ENCODE results near the gene TSPAN4.

The TSPAN4 gene

DNA sequence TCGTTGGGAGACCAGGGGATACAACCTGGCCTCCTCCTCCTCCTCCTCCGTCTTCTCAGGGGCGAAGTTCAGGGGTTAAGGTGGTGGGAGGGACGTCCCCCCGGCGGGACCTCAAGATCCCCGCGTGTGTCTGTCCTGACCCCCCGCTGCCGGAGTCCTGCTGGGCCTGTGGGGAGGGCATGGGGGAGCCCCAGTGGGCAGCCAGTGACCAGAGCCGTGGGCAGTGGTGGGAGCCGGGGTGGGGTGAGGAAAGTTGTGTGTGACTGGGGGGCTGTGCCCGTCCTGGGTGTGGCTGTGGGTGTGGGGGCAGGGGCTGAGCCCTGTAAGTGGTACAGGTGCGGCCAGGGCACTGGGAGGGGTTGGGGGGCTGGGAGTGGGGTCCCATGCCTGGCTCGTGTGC lies 10.1 kb downstream of the TSPAN4 start:
- TF ChIP-seq ZNF274 (IDR thresholded peaks at IDR 0.05; ENCODE audit: low read depth, low read length): no peak

DNA sequence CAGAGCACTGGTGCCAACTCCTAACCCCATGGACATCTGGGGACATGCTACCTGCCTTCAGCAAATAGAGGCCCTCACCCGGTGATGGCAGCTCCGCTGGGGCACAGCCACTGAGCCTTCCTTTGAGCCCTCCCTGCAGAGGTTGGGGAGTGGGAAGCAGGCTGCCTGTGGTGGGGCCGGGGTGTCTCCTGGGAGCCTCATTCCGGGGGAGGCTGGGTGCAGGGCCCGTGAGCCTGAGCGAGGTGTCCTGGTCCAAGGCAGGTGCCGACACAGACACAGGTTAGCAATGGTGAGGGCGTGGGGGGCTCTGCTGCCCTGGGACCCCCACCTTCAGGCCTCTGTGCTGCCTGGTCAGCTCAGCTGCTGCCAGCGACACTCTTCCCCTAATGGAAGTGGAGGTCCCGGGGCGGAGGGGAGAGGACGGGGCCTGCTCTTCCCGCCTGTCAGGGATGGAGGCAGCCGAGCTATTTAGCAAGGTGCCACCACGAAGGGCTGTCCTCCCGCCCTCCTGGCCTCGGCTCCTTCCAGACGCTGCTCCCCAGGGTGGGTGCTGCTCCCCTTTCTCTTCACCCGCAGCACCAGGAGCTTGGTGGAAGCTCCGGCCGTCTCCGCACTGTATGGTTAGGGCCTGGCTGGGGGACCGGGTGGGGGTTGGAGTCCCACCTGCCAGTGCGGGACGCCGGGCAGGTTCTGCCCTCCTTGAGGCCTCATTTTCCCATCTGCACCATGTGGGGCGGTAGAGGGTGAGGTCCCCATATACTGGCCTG lies 11.2 kb downstream of the TSPAN4 start:
- H3K4me3 ChIP-seq (ENCODE audit: low read length): no peak overlapping the region

More for the DNA sequence above, 10.1 kb downstream of the TSPAN4 start:
- H3K4me3 ChIP-seq (ENCODE audit: low read length): no peak overlapping the region

DNA sequence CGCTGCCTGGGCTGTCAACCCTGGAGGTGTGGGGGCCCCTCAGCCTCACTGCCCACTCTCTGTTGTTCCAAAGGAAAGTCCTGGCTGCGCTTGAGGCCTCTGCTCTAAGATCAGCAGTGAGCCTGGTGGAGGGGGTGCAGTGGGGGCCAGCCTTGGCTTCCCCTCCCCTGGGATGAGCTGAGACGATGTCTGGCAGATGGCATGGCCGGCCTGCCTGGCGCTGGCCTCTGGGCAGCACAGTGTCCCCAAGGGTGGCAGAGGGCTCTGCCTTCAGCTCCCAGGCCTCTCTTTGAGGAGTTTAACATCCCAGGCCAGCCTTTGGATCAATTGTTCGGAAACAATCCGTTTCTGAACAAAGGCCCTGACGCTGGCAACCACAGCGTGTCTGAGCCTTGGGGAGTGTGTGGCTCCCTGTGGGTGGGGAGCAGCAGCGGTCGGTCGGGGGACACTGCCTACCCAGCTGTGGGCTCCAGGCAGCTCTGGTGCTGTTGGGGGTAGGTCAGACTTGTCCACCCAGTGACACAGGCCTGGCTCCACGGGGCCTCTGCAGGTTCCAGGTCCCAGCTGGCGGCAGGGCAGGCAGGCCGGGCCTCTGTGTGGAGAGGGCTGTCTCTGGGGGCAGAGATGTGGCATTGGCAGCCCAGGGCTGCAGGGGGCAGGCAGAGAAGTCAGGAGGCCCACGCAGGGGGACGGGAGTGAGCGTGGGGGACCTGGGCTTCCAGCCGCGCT lies 12.1 kb downstream of the TSPAN4 start:
- TF ChIP-seq ZNF274 (IDR thresholded peaks at IDR 0.05; ENCODE audit: low read depth, low read length): no peak
- H3K4me3 ChIP-seq (ENCODE audit: low read length): no peak overlapping the region

More for the DNA sequence above, 11.2 kb downstream of the TSPAN4 start:
- TF ChIP-seq ZNF274 (IDR thresholded peaks at IDR 0.05; ENCODE audit: low read depth, low read length): no peak

DNA sequence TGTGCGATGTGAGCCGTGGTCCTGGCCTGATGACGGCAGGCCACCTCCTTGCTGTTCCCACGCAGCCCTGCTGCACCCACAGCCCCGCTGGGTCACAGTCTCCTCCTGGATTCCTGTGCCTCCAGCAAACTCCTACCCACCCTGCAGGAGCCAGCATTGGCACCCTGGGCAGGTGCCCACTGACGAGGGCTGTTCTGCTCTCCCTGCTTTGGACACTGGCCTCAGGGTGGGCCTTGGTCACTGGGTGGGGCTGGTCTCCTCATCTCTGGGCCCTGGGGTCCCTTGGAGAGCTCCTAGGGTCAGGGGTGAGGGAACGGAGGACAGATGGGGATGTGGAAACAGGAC lies 12.7 kb downstream of the TSPAN4 start:
- no peak for TF ChIP-seq ZNF274 (IDR thresholded peaks at IDR 0.05; ENCODE audit: low read depth, low read length)

DNA sequence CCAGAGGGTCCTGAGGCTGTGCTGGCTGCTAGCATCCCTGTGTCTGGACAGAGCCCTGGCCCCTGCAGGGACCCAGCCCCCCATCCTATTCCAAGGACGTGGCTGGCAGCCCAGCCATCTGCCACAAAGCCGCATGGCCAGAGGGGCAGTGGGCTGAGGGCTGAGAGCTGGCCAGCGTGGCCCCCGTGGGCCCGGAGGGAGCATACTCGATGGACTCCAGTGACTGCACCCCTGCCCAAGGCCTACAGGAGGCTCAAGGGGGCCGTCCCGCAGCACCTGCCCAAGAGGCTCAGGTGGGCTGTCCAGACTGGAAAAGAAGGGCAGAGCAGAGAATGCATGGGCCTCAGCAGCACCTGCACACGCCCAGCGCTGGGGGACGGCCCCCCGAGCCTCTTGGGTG lies 13.1 kb downstream of the TSPAN4 start:
- no peak overlapping the region for H3K4me3 ChIP-seq (ENCODE audit: low read length)
- TF ChIP-seq ZNF274 (IDR thresholded peaks at IDR 0.05; ENCODE audit: low read depth, low read length): no peak

More for the DNA sequence above, 12.7 kb downstream of the TSPAN4 start:
- H3K4me3 ChIP-seq (ENCODE audit: low read length): no peak overlapping the region

DNA sequence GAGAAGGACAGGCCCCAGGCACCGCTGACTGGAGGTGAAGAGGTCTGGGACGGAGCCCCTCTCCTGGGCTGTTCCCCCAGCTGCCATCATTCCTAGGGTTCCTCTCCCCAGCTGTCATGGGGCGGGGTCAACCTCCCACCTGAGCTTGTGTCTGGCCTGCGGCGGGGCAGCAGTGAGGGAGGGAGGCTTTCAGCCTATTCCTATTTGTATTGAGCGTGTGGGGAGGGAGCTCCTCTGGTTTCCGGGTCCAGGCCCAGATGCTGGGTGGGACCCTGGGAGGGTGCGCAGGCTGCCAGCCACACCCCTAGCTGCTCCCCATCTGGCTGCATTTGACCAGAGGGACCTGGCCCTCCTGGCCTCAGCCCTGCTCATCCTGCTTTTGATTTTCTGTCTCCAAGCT lies 13.7 kb downstream of the TSPAN4 start:
- TF ChIP-seq ZNF274 (IDR thresholded peaks at IDR 0.05; ENCODE audit: low read depth, low read length): no peak

DNA sequence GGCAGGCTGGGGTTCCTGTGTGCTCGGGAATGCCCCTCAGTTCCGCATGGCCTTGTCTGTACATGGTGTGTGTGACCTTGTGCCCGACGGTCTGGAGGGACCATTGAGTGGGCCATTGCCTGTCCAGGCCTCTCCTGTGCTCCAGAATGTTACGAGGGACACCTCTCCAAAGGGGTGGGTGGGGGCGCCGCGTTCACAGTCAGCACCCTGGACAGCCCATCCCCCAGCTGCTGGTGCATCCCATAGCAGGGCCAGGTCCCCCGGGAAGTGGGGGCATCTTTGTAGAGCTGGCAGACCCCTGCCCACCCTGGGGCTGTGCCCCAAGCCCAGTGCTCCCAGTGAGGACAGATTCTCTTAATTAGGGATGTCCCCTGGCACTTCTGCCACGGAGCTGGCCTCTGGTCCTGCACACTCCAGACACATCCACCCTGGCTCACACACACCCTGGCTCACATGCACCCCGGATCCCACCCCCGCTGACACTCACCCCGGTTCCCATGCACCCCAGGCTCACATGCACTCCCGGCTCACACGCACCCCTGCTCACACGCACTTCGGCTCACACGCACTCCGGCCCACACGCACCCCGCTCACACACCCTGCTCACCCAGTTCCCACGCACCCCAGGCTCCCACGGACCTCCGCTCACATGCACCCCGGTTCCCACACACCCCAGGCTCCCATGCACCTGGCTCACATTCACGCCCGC lies 15.6 kb downstream of the TSPAN4 start:
- H3K4me3 ChIP-seq (ENCODE audit: low read length): no peak overlapping the region
- TF ChIP-seq ZNF274 (IDR thresholded peaks at IDR 0.05; ENCODE audit: low read depth, low read length): no peak

More for the DNA sequence above, 13.7 kb downstream of the TSPAN4 start:
- no peak overlapping the region for H3K4me3 ChIP-seq (ENCODE audit: low read length)

DNA sequence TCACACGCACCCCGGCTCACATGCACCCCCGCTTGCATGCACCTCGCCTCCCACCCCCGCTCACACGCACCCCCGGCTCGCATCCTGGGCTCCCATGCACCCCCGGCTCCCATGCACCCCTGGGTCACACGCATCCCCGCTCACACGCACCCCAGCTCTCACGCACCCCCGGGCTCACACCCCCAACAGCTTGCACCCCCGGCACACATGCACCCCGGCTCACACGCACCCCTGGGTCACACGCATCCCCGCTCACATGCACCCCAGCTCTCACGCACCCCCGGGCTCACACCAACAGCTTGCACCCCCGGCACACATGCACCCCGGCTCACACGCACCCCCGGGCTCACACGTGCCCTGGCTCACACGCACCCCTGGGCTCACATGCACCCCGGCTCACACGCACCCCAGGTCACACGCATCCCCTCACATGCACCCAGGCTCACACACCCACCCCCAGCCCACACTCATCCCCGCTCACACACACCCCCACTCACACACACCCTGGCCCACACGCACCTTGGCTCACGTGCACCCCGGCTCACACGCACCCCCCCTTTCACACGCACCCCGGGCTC lies 16.2 kb downstream of the TSPAN4 start:
- H3K4me3 ChIP-seq (ENCODE audit: low read length): no peak overlapping the region
- TF ChIP-seq ZNF274 (IDR thresholded peaks at IDR 0.05; ENCODE audit: low read depth, low read length): no peak

DNA sequence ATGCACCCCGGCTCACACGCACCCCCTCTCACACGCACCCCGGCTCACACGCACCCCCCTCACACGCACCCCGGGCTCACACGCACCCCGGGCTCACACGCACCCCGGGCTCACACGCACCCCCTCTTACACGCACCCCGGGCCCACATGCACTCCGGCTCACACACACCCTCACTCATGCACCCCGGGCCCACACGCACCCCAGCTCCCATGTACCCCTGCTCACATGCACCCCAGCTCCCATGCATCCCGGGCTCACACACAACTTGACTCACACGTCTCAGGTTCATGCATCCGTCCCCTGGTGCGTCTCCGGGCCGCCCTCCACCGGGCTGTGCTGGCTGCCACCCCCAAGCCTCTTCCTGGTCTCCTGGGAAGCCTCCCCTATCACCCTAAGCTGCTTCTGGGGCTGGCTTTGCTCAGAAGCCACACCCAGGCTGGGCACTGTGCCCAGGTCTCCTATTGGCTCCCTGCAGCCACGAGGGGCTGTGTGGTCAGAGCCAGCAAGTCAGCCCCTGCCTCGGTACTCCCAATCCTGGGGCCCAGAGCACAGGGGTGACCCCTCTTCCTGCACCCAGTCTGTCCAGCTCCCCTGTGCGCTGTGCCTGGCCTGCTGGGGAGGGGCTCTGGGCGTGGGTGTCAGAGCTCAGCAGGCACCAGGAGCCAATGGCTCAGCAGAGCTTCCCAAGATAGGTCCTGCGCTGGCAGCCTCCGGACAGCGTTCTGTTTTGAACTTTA lies 16.9 kb downstream of the TSPAN4 start:
- TF ChIP-seq ZNF274 (IDR thresholded peaks at IDR 0.05; ENCODE audit: low read depth, low read length): no peak
- no peak overlapping the region for H3K4me3 ChIP-seq (ENCODE audit: low read length)

DNA sequence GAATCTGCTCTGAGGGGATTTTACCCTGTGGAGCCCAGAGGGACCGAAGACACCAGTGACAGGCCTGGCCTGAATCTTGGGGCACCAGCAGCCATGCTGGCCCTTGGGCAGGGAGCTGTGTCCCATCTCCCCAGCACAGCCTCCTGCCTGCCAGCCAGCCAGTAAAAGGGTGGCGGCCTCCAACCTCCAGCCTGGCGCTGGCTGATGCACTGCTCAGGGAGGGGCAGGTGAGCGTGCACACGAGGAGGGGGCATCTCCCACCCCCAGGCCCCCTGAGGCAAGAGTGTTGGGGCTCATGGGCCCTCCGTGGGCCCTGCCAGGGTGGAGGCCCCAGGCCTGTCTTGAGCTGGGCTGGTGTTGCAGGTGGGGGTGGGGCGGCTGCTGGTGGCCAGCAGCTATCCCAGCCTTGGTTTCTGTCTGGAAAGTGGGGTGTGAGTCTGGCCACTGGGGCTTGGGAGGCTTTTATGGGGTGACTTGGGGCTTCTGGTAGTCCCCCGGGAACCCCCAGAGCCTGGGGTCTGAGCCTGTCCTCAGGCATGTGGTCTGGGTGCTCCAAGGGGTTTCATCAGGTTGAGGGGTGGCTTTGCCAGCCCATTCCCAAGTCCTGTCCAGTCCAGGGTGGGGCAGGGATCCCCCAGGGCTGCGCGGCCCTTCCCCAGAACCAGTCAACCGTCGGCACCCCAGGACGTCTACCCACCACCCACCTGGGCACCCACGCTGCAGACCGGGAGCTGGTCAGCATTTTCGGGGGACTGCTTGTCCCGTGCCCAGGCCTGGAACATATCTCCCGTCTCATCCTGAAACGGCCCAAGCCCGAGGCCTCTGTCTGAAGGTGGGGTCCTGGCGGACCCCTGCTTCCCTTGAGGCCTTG lies 17.8 kb downstream of the TSPAN4 start:
- TF ChIP-seq ZNF274 (IDR thresholded peaks at IDR 0.05; ENCODE audit: low read depth, low read length): no peak
- no peak overlapping the region for H3K4me3 ChIP-seq (ENCODE audit: low read length)

DNA sequence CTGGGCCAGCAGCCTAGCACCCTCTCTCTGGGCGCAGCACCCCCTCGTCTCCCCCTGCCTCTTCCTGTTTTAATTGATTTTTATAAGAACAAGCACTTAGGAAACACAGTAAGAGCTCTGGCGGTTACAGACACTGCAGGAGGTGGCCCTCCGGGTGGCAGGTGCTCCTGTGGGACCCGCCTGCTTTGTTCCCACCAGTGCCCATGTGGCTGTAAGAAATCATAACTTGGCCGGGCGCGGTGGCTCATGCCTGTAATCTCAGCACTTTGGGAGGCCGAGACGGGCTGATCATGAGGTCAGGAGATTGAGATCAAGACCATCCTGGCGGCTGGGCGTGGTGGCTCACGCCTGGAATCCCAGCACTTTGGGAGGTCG lies 18.4 kb downstream of the TSPAN4 start:
- no peak for TF ChIP-seq ZNF274 (IDR thresholded peaks at IDR 0.05; ENCODE audit: low read depth, low read length)
- H3K4me3 ChIP-seq (ENCODE audit: low read length): no peak overlapping the region

DNA sequence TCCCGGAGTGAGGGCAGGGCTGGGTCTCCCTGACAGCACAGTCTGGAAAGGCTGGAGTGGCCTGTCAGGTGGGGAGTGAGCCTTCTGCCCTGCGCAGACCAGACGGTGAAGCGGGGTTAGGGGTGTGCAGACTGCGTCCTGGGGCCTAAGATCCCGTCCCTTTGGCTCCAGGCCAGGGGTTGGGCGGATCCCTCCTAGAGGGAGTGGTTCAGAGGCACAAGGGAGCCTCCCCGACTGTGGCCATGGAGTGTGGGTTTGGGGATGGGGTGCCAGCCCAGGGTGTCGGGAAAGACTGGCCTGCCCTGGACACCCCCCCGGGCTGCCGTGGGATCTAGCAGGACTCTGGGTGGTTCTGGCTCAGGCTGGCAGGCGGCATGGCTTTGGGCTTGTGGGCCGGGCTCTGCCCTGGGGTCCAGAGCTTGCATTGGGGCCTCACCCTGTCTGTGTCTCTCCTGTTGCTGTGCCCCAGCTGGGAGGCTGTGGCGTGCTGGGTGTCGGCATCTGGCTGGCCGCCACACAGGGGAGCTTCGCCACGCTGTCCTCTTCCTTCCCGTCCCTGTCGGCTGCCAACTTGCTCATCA lies 19.5 kb downstream of the TSPAN4 start:
- no peak for TF ChIP-seq ZNF274 (IDR thresholded peaks at IDR 0.05; ENCODE audit: low read depth, low read length)
- no peak overlapping the region for H3K4me3 ChIP-seq (ENCODE audit: low read length)

DNA sequence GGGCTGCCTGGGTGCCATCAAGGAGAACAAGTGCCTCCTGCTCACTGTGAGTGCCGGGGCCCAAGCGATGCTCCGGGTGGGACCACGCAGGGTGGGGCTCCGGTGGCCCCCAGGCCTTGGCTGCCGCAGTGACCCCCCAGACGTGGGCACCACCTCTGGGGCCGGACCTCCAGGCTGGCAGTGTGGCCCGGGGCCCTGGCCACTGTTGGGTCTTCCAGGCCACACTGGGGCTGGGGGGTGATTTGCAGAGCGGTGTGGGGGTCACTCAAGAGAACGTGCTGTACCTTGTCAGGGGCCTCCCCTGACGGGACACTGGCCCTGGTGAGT lies 20.0 kb downstream of the TSPAN4 start:
- no peak for TF ChIP-seq ZNF274 (IDR thresholded peaks at IDR 0.05; ENCODE audit: low read depth, low read length)
- no peak overlapping the region for H3K4me3 ChIP-seq (ENCODE audit: low read length)
